H9 (cell line): ENCODE data around the gene DNMT3B. TPM values are rescaled to one million over a fixed set of nuclear protein-coding genes. Genes with fewer than 3 reads are reported as not detected.

Experiments
- DNase-seq: peaks from one replicate; pipeline ENCODE4 v3.0.0-alpha.2; 2017
- H2AFZ ChIP-seq: one replicate; pipeline ENCODE4 v1.6.1; 2013; ENCODE audit warnings: mild to moderate bottlenecking, low read length, control low read depth, moderate library complexity
- H2AK5ac ChIP-seq: 2 replicates; pipeline ENCODE4 v1.6.1; 2013; ENCODE audit warnings: low read length, control low read depth, mixed read lengths; ENCODE audit not compliant: insufficient read length
- H2BK120ac ChIP-seq: one replicate; pipeline ENCODE4 v1.6.1; 2013; ENCODE audit warnings: low read depth, mild to moderate bottlenecking, low read length, control low read depth, inconsistent platforms; ENCODE audit not compliant: poor library complexity, severe bottlenecking
- H2BK12ac ChIP-seq: 2 replicates; pipeline ENCODE4 v1.6.1; 2013; ENCODE audit warnings: low read length, control low read depth, mixed read lengths, low read depth; ENCODE audit not compliant: insufficient read length
- H2BK15ac ChIP-seq: 2 replicates; pipeline ENCODE4 v1.6.1; 2013; ENCODE audit warnings: low read depth, low read length, control low read depth
- H2BK20ac ChIP-seq: one replicate; pipeline ENCODE4 v1.6.1; 2013; ENCODE audit warnings: low read depth, mild to moderate bottlenecking, low read length, control low read depth, inconsistent platforms; ENCODE audit not compliant: poor library complexity, severe bottlenecking
- H2BK5ac ChIP-seq: 2 replicates; pipeline ENCODE4 v1.6.1; 2013; ENCODE audit warnings: low read length, control low read depth, mixed read lengths; ENCODE audit not compliant: insufficient read length
- H3K14ac ChIP-seq: 2 replicates; pipeline ENCODE4 v1.6.1; 2013; ENCODE audit warnings: low read length, control low read depth; ENCODE audit not compliant: insufficient read depth
- H3K18ac ChIP-seq: 2 replicates; pipeline ENCODE4 v1.6.1; 2013; ENCODE audit warnings: low read depth, mild to moderate bottlenecking, mixed read lengths, low read length, control low read depth; ENCODE audit not compliant: insufficient read length
- H3K23ac ChIP-seq: 2 replicates; pipeline ENCODE4 v1.6.1; 2013; ENCODE audit warnings: low read length, control low read depth, mixed read lengths, low read depth; ENCODE audit not compliant: insufficient read length
- H3K23me2 ChIP-seq: 2 replicates; pipeline ENCODE4 v1.6.1; 2013; ENCODE audit warnings: low read depth, mild to moderate bottlenecking, mixed read lengths, low read length, control low read depth; ENCODE audit not compliant: insufficient read length, poor library complexity, severe bottlenecking
- H3K27ac ChIP-seq: 2 replicates; pipeline ENCODE4 v1.5.1; 2013; ENCODE audit warnings: low read length, control low read depth, mixed read lengths, low read depth; ENCODE audit not compliant: insufficient read length
- H3K27me3 ChIP-seq: 2 replicates; pipeline ENCODE4 v1.6.1; 2013; ENCODE audit warnings: low read length, control low read depth, inconsistent platforms; ENCODE audit not compliant: insufficient read depth
- H3K4ac ChIP-seq: 2 replicates; pipeline ENCODE4 v1.6.1; 2013; ENCODE audit warnings: low read depth, mild to moderate bottlenecking, control low read depth, inconsistent platforms, low read length, moderate library complexity
- H3K4me1 ChIP-seq: 2 replicates; pipeline ENCODE4 v1.6.1; 2013; ENCODE audit warnings: low read length, control low read depth, inconsistent platforms; ENCODE audit not compliant: insufficient read depth
- H3K4me2 ChIP-seq: 2 replicates; pipeline ENCODE4 v1.6.1; 2013; ENCODE audit warnings: low read length, control low read depth, mixed read lengths; ENCODE audit not compliant: insufficient read length, insufficient read depth
- H3K56ac ChIP-seq: 2 replicates; pipeline ENCODE4 v1.6.1; 2013; ENCODE audit warnings: low read depth, mild to moderate bottlenecking, mixed read lengths, low read length, control low read depth; ENCODE audit not compliant: insufficient read length
- H3K79me1 ChIP-seq: 2 replicates; pipeline ENCODE4 v1.6.1; 2013; ENCODE audit warnings: low read depth, mild to moderate bottlenecking, moderate library complexity, low read length, control low read depth, inconsistent platforms; ENCODE audit not compliant: insufficient read depth, poor library complexity, severe bottlenecking
- H3K79me2 ChIP-seq: 2 replicates; pipeline ENCODE4 v1.6.1; 2013; ENCODE audit warnings: low read length, control low read depth, inconsistent platforms; ENCODE audit not compliant: insufficient read depth
- H3K9ac ChIP-seq: 2 replicates; pipeline ENCODE4 v1.6.1; 2013; ENCODE audit warnings: low read length, control low read depth, mixed read lengths; ENCODE audit not compliant: insufficient read length; ENCODE audit errors: extremely low read depth
- H3K9me3 ChIP-seq: one replicate; pipeline ENCODE4 v1.6.1; 2013; ENCODE audit warnings: low read depth, low read length, inconsistent platforms; ENCODE audit not compliant: control insufficient read depth
- H3T11ph ChIP-seq: one replicate; pipeline ENCODE4 v1.6.1; 2013; ENCODE audit warnings: mild to moderate bottlenecking, low read length, control low read depth, inconsistent platforms
- H4K20me1 ChIP-seq: one replicate; pipeline ENCODE4 v1.6.1; 2013; ENCODE audit not compliant: control insufficient read depth, insufficient read length, insufficient read depth
- H4K5ac ChIP-seq: 2 replicates; pipeline ENCODE4 v1.6.1; 2013; ENCODE audit warnings: low read depth, mild to moderate bottlenecking, mixed read lengths, low read length, control low read depth; ENCODE audit not compliant: insufficient read length
- H4K8ac ChIP-seq: replicated peaks from 2 replicates; pipeline ENCODE4 v1.6.1; 2013; ENCODE audit warnings: low read length, control low read depth, mixed read lengths, low read depth; ENCODE audit not compliant: insufficient read length
- H4K91ac ChIP-seq: 2 replicates; pipeline ENCODE4 v1.6.1; 2013; ENCODE audit warnings: low read depth, mild to moderate bottlenecking, moderate library complexity, mixed read lengths, low read length, control low read depth; ENCODE audit not compliant: insufficient read length
- H3K27ac Mint-ChIP-seq, 3 experiments: 2 replicates in 2 of 3; 3 replicates in 1 of 3; pipeline ENCODE4 v1.8.0; 2020 to 2021; ENCODE audit warnings: mixed read lengths in 3 of 3, mild to moderate bottlenecking in 1 of 3, moderate library complexity in 1 of 3
- H3K27me3 Mint-ChIP-seq: 2 replicates; pipeline ENCODE4 v1.8.0; 2021; ENCODE audit warnings: low read depth, mild to moderate bottlenecking, moderate library complexity, mixed read lengths
- H3K36me3 Mint-ChIP-seq, 3 experiments: 2 replicates in 2 of 3; 3 replicates in 1 of 3; pipeline ENCODE4 v1.8.0; 2020 to 2021; ENCODE audit warnings: low read depth in 3 of 3, mixed read lengths in 3 of 3; ENCODE audit not compliant: insufficient read depth in 1 of 3
- H3K4me1 Mint-ChIP-seq, 2 experiments: 2 replicates each; pipeline ENCODE4 v1.8.0; 2020; ENCODE audit warnings: mixed read lengths in 2 of 2
- H3K4me3 Mint-ChIP-seq, 2 experiments: 2 replicates in 1 of 2; 3 replicates in 1 of 2; pipeline ENCODE4 v1.8.0; 2020 to 2021; ENCODE audit warnings: mild to moderate bottlenecking in 2 of 2, mixed read lengths in 2 of 2, moderate library complexity in 1 of 2
- H3K9me3 Mint-ChIP-seq, 2 experiments: 2 replicates in 1 of 2; 3 replicates in 1 of 2; pipeline ENCODE4 v1.8.0; 2020; ENCODE audit warnings: mild to moderate bottlenecking in 2 of 2, mixed read lengths in 2 of 2, moderate library complexity in 1 of 2
- WGBS: extraction: QIAGEN DNeasy Blood & Tissue Kit; methylation state at CpG from one replicate; pipeline ENCODE4 v1.1.7; 2013; ENCODE audit warnings: missing lambda C conversion rate, low lambda C conversion rate, mixed read lengths; ENCODE audit not compliant: insufficient read length; ENCODE audit errors: extremely low coverage; 5-methylcytosine and 5-hydroxymethylcytosine counted together
- total RNA-seq: library from RNA; stranded (reverse); gene quantifications from 2 replicates; pipeline ENCODE4 v1.2.1, GENCODE V29; 2021
- TF ChIP-seq, protein P1 (sequence below): fragments of 200-600 bp; sonication (generic); conservative IDR thresholded peaks from 3 replicates; pipeline ENCODE4 v1.8.0; 2021; ENCODE audit warnings: antibody characterized with exemption, mild to moderate bottlenecking

The DNMT3B gene
- total RNA-seq, 1 experiment from 2014 or later = 980 TPM

DNA sequence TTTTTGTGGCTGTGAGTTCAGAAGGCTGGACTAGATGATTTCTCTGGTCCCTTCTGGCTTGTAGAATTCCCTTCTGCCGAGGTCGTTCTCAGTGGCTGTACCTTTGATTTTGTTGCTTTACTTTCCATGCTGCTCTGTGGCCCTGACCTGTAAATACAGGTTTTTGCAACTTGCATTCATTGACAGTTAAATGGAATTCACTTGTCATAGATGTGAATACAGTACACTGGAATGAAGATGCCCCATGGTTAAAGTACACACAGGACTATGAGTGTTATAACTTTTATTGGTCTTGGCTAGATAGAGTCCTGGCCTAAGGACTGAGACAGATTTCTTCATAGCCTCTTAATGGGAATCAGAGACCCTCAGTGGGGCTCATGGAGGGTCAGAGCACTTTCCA lies 83.6 kb downstream of the DNMT3B start:
- Histone ChIP-seq H3T11ph (no peak overlapping the region), H2BK15ac (no peak overlapping the region), H3K4ac (no peak overlapping the region), H3K79me1 (no peaks in the 10 kb centered on the region), H2BK12ac (no peak overlapping the region), H3K27me3 (no peaks in the 10 kb centered on the region), H4K20me1 (no peaks in the 10 kb centered on the region), H2BK5ac (no peak overlapping the region), H3K14ac (no peak overlapping the region), H2AK5ac (no peak overlapping the region), H3K23me2 (no peaks in the 10 kb centered on the region), H4K8ac (no peak overlapping the region), H4K5ac (no peak overlapping the region), H3K18ac (no peak overlapping the region), H2BK120ac (no peak overlapping the region), H3K79me2 (0 out of 2 replicates have a peak, but pooled peaks cover 2% of the 10 kb centered on the region), H3K27ac (no peak overlapping the region), H3K56ac (no peak overlapping the region), H3K4me1 (0 out of 2 replicates have a peak, but pooled peaks cover 3% of the 10 kb centered on the region), H2AFZ (no peak overlapping the region), H3K9ac (no peak overlapping the region), H4K91ac (no peak overlapping the region), H3K4me2 (no peak overlapping the region), H3K23ac (no peak overlapping the region), H3K9me3 (no peaks in the 10 kb centered on the region), H2BK20ac (no peak overlapping the region)
- TF ChIP-seq, protein P1, sequence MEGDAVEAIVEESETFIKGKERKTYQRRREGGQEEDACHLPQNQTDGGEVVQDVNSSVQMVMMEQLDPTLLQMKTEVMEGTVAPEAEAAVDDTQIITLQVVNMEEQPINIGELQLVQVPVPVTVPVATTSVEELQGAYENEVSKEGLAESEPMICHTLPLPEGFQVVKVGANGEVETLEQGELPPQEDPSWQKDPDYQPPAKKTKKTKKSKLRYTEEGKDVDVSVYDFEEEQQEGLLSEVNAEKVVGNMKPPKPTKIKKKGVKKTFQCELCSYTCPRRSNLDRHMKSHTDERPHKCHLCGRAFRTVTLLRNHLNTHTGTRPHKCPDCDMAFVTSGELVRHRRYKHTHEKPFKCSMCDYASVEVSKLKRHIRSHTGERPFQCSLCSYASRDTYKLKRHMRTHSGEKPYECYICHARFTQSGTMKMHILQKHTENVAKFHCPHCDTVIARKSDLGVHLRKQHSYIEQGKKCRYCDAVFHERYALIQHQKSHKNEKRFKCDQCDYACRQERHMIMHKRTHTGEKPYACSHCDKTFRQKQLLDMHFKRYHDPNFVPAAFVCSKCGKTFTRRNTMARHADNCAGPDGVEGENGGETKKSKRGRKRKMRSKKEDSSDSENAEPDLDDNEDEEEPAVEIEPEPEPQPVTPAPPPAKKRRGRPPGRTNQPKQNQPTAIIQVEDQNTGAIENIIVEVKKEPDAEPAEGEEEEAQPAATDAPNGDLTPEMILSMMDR = no peak
- no peak overlapping the region for H3K4me3 Mint-ChIP-seq
- peaks cover 13 to 23% of the 10 kb centered on the region in 2 experiments for H3K4me1 Mint-ChIP-seq
- no peaks in the 10 kb centered on the region for H3K27me3 Mint-ChIP-seq
- no peak overlapping the region; a peak in 1 of 7 replicates for H3K27ac Mint-ChIP-seq
- no peak for DNase-seq
- no peaks in the 10 kb centered on the region for H3K9me3 Mint-ChIP-seq
- peaks cover 52 to 83% (median 74%) of the 10 kb centered on the region in 3 experiments; a peak in 6 of 7 replicates for H3K36me3 Mint-ChIP-seq
- whole genome bisulfite sequencing = no CpG with 5 or more reads among the region's 2 CpGs
